ENCODE data around the gene PARP4.

DNA sequence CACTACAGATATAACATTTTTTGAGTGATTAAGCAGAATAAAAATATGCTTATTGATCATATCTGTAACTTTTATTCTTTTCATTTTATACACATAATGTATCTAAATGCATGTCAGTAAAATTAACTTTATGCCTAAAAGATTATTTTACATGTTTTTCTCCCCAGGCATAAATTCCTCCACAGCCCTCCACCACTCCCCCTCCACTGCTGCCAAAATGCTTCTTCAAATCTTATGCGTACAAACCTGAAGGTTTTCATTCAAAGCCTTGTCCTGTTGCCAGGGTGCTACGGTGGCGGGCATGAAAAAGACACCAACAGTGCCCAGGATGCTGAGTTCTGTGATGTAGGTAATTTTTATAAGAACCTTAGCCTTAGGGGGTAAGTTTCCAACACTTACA, 52.9 kb downstream of the PARP4 start:
- no peak for TF ChIP-seq POLR2A (IDR thresholded peaks at IDR 0.05)
- TF ChIP-seq, protein P1, sequence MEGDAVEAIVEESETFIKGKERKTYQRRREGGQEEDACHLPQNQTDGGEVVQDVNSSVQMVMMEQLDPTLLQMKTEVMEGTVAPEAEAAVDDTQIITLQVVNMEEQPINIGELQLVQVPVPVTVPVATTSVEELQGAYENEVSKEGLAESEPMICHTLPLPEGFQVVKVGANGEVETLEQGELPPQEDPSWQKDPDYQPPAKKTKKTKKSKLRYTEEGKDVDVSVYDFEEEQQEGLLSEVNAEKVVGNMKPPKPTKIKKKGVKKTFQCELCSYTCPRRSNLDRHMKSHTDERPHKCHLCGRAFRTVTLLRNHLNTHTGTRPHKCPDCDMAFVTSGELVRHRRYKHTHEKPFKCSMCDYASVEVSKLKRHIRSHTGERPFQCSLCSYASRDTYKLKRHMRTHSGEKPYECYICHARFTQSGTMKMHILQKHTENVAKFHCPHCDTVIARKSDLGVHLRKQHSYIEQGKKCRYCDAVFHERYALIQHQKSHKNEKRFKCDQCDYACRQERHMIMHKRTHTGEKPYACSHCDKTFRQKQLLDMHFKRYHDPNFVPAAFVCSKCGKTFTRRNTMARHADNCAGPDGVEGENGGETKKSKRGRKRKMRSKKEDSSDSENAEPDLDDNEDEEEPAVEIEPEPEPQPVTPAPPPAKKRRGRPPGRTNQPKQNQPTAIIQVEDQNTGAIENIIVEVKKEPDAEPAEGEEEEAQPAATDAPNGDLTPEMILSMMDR (IDR thresholded peaks at IDR 0.05 in 8 of 11, conservative IDR thresholded peaks at IDR 0.05 in 3 of 11) = no peak
